Parathyroid adenoma (tissue), 2 donors: Measurements from ENCODE around the gene KRT86.
"Not testable (repeated sequence)": the region's sequence is repeated elsewhere in the genome, so short reads cannot be mapped to it uniquely, and the experiment has no call there.

Source experiments
- H2AFZ ChIP-seq: fragments of 300-600 bp; sonication (generic); one replicate; pipeline ENCODE4 v1.7.0; 2017; ENCODE audit warnings: antibody characterized with exemption, mild to moderate bottlenecking
- H3K27ac ChIP-seq: fragments of 300-600 bp; sonication (generic); one replicate; pipeline ENCODE4 v1.7.0; 2017
- H3K27me3 ChIP-seq: fragments of 300-600 bp; sonication (generic); one replicate; pipeline ENCODE4 v1.7.0; 2017; ENCODE audit warnings: low read length; ENCODE audit not compliant: control insufficient read depth, insufficient read depth
- H3K36me3 ChIP-seq: fragments of 300-600 bp; sonication (generic); one replicate; pipeline ENCODE4 v1.7.0; 2017; ENCODE audit warnings: low read length; ENCODE audit not compliant: control insufficient read depth, insufficient read depth
- H3K4me1 ChIP-seq: fragments of 300-600 bp; sonication (generic); one replicate; pipeline ENCODE4 v1.7.0; 2017; ENCODE audit warnings: control low read depth
- H3K4me2 ChIP-seq: fragments of 300-600 bp; sonication (generic); one replicate; pipeline ENCODE4 v1.7.0; 2017; ENCODE audit warnings: low read length
- H3K4me3 ChIP-seq: fragments of 300-600 bp; sonication (generic); one replicate; pipeline ENCODE4 v1.7.0; 2017; ENCODE audit warnings: low read depth, low read length
- H3K79me2 ChIP-seq: fragments of 300-600 bp; sonication (generic); one replicate; pipeline ENCODE4 v1.7.0; 2017; ENCODE audit warnings: control low read depth
- H3K9ac ChIP-seq: fragments of 300-600 bp; sonication (generic); one replicate; pipeline ENCODE4 v1.7.0; 2017; ENCODE audit warnings: mild to moderate bottlenecking
- H3K9me3 ChIP-seq: fragments of 300-600 bp; sonication (generic); one replicate; pipeline ENCODE4 v1.7.0; 2017; ENCODE audit warnings: low read length; ENCODE audit not compliant: control insufficient read depth
- CTCF ChIP-seq: fragments of 300-600 bp; sonication (generic); IDR thresholded peaks from one replicate; pipeline ENCODE4 v1.7.0; 2017; ENCODE audit warnings: antibody characterized with exemption, mild to moderate bottlenecking
- donor health status: primary hyperparathyroidism.

Gene KRT86

GRCh38 chr12:52285172-52285745 lies 10.8 kb downstream of the KRT86 start:
- Histone ChIP-seq H3K36me3 (no peaks in the 10 kb centered on the region), H3K79me2 (no peaks in the 10 kb centered on the region), H3K9me3 (no peaks in the 10 kb centered on the region), H3K4me1 (no peaks in the 10 kb centered on the region), H3K9ac (no peak overlapping the region), H3K27me3 (no peaks in the 10 kb centered on the region), H3K4me2 (no peak overlapping the region), H3K27ac (no peak overlapping the region), H2AFZ (no peak overlapping the region), H3K4me3 (no peak overlapping the region)
- TF ChIP-seq CTCF: no peak

- no peak overlapping the region for H2AFZ ChIP-seq
- H3K4me2 ChIP-seq: no peak overlapping the region
- H3K27ac ChIP-seq: no peak overlapping the region
- no peaks in the 10 kb centered on the region for H3K4me1 ChIP-seq
- H3K79me2 ChIP-seq: no peaks in the 10 kb centered on the region
- H3K27me3 ChIP-seq: no peaks in the 10 kb centered on the region
- H3K9me3 ChIP-seq: no peaks in the 10 kb centered on the region
- no peak for TF ChIP-seq CTCF
- H3K4me3 ChIP-seq: no peak overlapping the region
- H3K36me3 ChIP-seq: no peaks in the 10 kb centered on the region
- H3K9ac ChIP-seq: no peak overlapping the region
Observed at GRCh38 chr12:52285851-52286530, 11.5 kb downstream of the KRT86 start.

- H3K4me3 ChIP-seq, H3K4me2 ChIP-seq, H2AFZ ChIP-seq, H3K27me3 ChIP-seq, H3K9ac ChIP-seq, H3K79me2 ChIP-seq, H3K4me1 ChIP-seq, H3K36me3 ChIP-seq, H3K27ac ChIP-seq, H3K9me3 ChIP-seq: not testable (repeated sequence)
Observed at GRCh38 chr12:52286857-52287785, 12.7 kb downstream of the KRT86 start.

GRCh38 chr12:52287816-52288805 lies 13.7 kb downstream of the KRT86 start:
- H3K27ac ChIP-seq, H3K4me3 ChIP-seq, H3K4me1 ChIP-seq, H2AFZ ChIP-seq, H3K9ac ChIP-seq, H3K27me3 ChIP-seq, H3K79me2 ChIP-seq, H3K9me3 ChIP-seq, H3K36me3 ChIP-seq, H3K4me2 ChIP-seq: not testable (repeated sequence)

GRCh38 chr12:52290483-52291134 lies 16.2 kb downstream of the KRT86 start:
- not testable (repeated sequence) for H3K27me3 ChIP-seq, H3K4me3 ChIP-seq, H3K79me2 ChIP-seq, H3K9ac ChIP-seq, H2AFZ ChIP-seq, H3K4me1 ChIP-seq, H3K9me3 ChIP-seq, H3K36me3 ChIP-seq, H3K27ac ChIP-seq, H3K4me2 ChIP-seq
